ENCODE measurements around the gene ANKRD40CL.

ANKRD40CL gene

GRCh38 chr17:50770346-50770745 lies 3.0 kb upstream of the ANKRD40CL start:
- DNase-seq (ENCODE audit: low read depth) = no peak
- H3K4me3 ChIP-seq (ENCODE audit: low read depth, low read length) = no peak overlapping the region
- TF ChIP-seq CTCF (IDR thresholded peaks at IDR 0.05; ENCODE audit: control insufficient read depth, extremely low read depth, insufficient read depth) = no peak

- DNase-seq (ENCODE audit: low read depth) = no peak
- H3K4me3 ChIP-seq (ENCODE audit: low read depth, low read length) = no peak overlapping the region
- no peak for TF ChIP-seq CTCF (IDR thresholded peaks at IDR 0.05; ENCODE audit: control insufficient read depth, extremely low read depth, insufficient read depth)
Observed at GRCh38 chr17:50769884-50770283, 2.6 kb upstream of the ANKRD40CL start.

- no peak for TF ChIP-seq CTCF (IDR thresholded peaks at IDR 0.05; ENCODE audit: control insufficient read depth, extremely low read depth, insufficient read depth)
- H3K4me3 ChIP-seq (ENCODE audit: low read depth, low read length) = no peak overlapping the region
- peak; percentile 61 for DNase-seq (ENCODE audit: low read depth)
Observed at GRCh38 chr17:50768346-50768761, 1.0 kb upstream of the ANKRD40CL start.

DNA sequence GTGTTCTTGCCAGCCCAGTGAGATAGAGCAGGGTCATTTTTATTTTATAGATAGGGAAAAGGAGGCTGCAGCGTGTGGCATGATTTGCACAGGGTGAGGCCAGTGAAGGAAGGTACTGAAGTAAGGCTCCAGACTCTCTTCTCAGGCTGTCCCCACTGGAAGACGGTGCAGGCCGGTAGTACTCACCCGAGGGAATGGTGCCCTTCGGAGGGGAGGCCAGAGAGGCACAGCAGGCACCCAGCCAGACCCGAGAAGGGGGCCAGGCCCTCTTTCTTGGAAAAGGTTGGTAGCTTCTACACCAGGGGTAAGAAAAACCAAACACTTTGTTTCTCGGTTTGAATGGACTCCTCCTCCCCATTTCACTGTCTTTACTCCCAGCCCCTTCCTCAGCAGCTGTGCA lies 288 bp downstream of the ANKRD40CL start:
- TF ChIP-seq CTCF (IDR thresholded peaks at IDR 0.05; ENCODE audit: control insufficient read depth, extremely low read depth, insufficient read depth) = no peak
- no peak for DNase-seq (ENCODE audit: low read depth)

GRCh38 chr17:50766222-50767023 lies 895 bp downstream of the ANKRD40CL start:
- TF ChIP-seq CTCF (IDR thresholded peaks at IDR 0.05; ENCODE audit: control insufficient read depth, extremely low read depth, insufficient read depth) = no peak
- no peak for DNase-seq (ENCODE audit: low read depth)
- no peak overlapping the region for H3K4me3 ChIP-seq (ENCODE audit: low read depth, low read length)

More for the DNA sequence above, 288 bp downstream of the ANKRD40CL start:
- H3K4me3 ChIP-seq (ENCODE audit: low read depth, low read length) = no peak overlapping the region

DNA sequence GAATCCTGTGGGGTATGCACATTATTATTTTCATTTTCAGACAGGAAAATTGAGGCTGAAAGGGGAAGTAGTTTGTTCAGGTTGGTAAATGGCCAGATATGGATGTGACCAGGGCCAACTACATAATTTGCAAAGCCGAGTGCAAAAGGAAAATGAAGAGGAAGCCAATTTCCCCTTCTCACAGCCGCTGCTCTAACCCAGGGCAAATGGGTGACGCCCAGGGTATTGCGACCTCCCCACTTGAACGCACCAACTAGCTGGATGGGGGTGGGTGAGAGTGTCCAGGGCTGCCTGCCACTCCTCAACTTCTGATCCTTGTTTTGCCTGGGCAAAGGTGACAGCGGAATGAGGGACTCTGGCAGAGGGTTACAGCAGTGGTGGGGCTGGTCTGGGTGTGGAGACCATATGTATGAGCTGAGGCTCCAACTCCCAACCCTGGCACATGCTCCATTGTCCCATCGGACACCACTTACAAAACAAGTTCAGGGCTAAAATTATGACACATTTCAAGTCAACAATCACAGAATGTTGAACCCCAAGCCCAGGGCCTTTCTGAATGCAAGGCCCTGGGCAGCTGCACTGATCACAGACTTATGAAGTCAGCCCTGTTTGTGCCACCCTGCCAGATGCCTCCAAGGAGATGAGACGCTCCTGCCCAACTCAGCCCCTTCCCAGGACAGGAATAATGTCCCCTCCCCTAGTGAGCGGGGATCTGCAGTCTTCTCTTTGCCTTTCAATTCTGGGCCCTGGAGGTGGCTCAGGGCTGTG lies 1.7 kb downstream of the ANKRD40CL start:
- no peak for DNase-seq (ENCODE audit: low read depth)
- no peak overlapping the region for H3K4me3 ChIP-seq (ENCODE audit: low read depth, low read length)

More for the DNA sequence above, 1.7 kb downstream of the ANKRD40CL start:
- TF ChIP-seq CTCF (IDR thresholded peaks at IDR 0.05; ENCODE audit: control insufficient read depth, extremely low read depth, insufficient read depth) = no peak
